HFFc6 (cell line): ENCODE results near the gene NAA35. TPM values are rescaled to one million over a fixed set of nuclear protein-coding genes. Genes with fewer than 3 reads are reported as not detected.

Experiments
- DNase-seq: peaks from one replicate; pipeline ENCODE4 v3.0.0-alpha.2; 2018
- H3K27ac Mint-ChIP-seq: 2 replicates; pipeline ENCODE4 v1.8.0; 2020; ENCODE audit warnings: mild to moderate bottlenecking, mixed read lengths
- H3K27me3 Mint-ChIP-seq: 2 replicates; pipeline ENCODE4 v1.8.0; 2021; ENCODE audit warnings: mild to moderate bottlenecking, moderate library complexity, mixed read lengths; ENCODE audit not compliant: insufficient read depth
- H3K36me3 Mint-ChIP-seq: 2 replicates; pipeline ENCODE4 v1.8.0; 2021; ENCODE audit warnings: low read depth, mixed read lengths
- H3K4me1 Mint-ChIP-seq: 2 replicates; pipeline ENCODE4 v1.8.0; 2020; ENCODE audit warnings: low read depth, mixed read lengths
- H3K4me3 Mint-ChIP-seq: 2 replicates; pipeline ENCODE4 v1.8.0; 2020; ENCODE audit warnings: mild to moderate bottlenecking, moderate library complexity, mixed read lengths
- H3K9me3 Mint-ChIP-seq: 2 replicates; pipeline ENCODE4 v1.8.0; 2020; ENCODE audit warnings: mild to moderate bottlenecking, mixed read lengths
- CTCF ChIP-seq: fragments of 200-600 bp; sonication (generic); IDR thresholded peaks from 2 replicates; pipeline ENCODE4 v1.5.0; 2021; ENCODE audit warnings: antibody characterized with exemption, mild to moderate bottlenecking
- total RNA-seq, 6 experiments: library from RNA; stranded (reverse); fragmentation: NEBNext Ultra II Directional; extraction: Animal tissue kit (Norgen Biotek cat#: 25700); gene quantifications; 2 replicates in 1 of 6; 3 replicates in 5 of 6; pipeline ENCODE4 v1.2.3, GENCODE V29; 2021

The NAA35 gene
- total RNA-seq, 6 experiments from 2014 or later = 20.1 to 22.8 (median 21.7) TPM

- Mint-ChIP-seq H3K27me3 (no peaks in the 10 kb centered on the region), H3K27ac (no peak overlapping the region), H3K4me3 (no peak overlapping the region), H3K9me3 (no peaks in the 10 kb centered on the region), H3K36me3 (no peaks in the 10 kb centered on the region), H3K4me1 (no peaks in the 10 kb centered on the region)
- DNase-seq = no peak
- TF ChIP-seq CTCF = no peak
Measured at GRCh38 chr9:86062845-86063693, 122.1 kb downstream of the NAA35 start.

GRCh38 chr9:86064220-86064619 is 123.3 kb downstream of the NAA35 start:
- Mint-ChIP-seq H3K4me1 (no peaks in the 10 kb centered on the region), H3K27ac (no peak overlapping the region), H3K9me3 (no peaks in the 10 kb centered on the region), H3K36me3 (no peaks in the 10 kb centered on the region), H3K4me3 (no peak overlapping the region), H3K27me3 (no peaks in the 10 kb centered on the region)
- no peak for TF ChIP-seq CTCF
- no peak for DNase-seq

GRCh38 chr9:86069206-86069869 is 128.4 kb downstream of the NAA35 start:
- DNase-seq = no peak
- no peaks in the 10 kb centered on the region for H3K36me3 Mint-ChIP-seq
- no peaks in the 10 kb centered on the region; the same call in 1 of the 2 replicates for H3K27me3 Mint-ChIP-seq
- H3K27ac Mint-ChIP-seq = no peak overlapping the region
- no peak for TF ChIP-seq CTCF
- H3K4me3 Mint-ChIP-seq = no peak overlapping the region
- H3K4me1 Mint-ChIP-seq = peaks cover 10% of the 10 kb centered on the region; the same call in 1 of the 2 replicates
- H3K9me3 Mint-ChIP-seq = no peaks in the 10 kb centered on the region

Other genes with a start within 250 kb of the NAA35 start
- gene AGTPBP1, start 199.2 kb upstream of the NAA35 start, total RNA-seq = 10 to 100 TPM in 2 of 6 experiments, 1 to 10 TPM in 4; 8.2 to 11.0 (median 9.5) TPM
- 10 to 100 TPM; 24.0 to 36.6 (median 25.0) TPM for gene GOLM1, start 158.4 kb downstream of the NAA35 start, total RNA-seq